ENCODE results near the gene BICRAL. TPM values are rescaled to one million over a fixed set of nuclear protein-coding genes. Genes with fewer than 3 reads are reported as not detected.

Gene BICRAL
- polyA plus RNA-seq, 1 donor = 13.0 TPM

GRCh38 chr6:42817907-42818306 lies 36.1 kb downstream of the BICRAL start:
- Histone ChIP-seq H3K36me3 (ENCODE audit: control insufficient read depth, insufficient read depth, low read length) (peaks cover 2% of the 10 kb centered on the region), H3K27me3 (ENCODE audit: control insufficient read depth, insufficient read depth, low read length) (no peaks in the 10 kb centered on the region), H3K4me1 (ENCODE audit: control insufficient read depth, insufficient read depth, low read length) (peaks cover 6% of the 10 kb centered on the region), H3K27ac (ENCODE audit: low read length) (peak overlapping the region; percentile 70), H3K4me3 (ENCODE audit: low read length) (no peak overlapping the region), H3K9me3 (ENCODE audit: control insufficient read depth, low read depth, low read length) (no peaks in the 10 kb centered on the region)
- DNase-seq = peak; percentile 19 to 54

- DNase-seq = peak; percentile 40 to 67
- H3K27me3 ChIP-seq (ENCODE audit: control insufficient read depth, insufficient read depth, low read length) = no peaks in the 10 kb centered on the region
- H3K9me3 ChIP-seq (ENCODE audit: control insufficient read depth, low read depth, low read length) = no peaks in the 10 kb centered on the region
- peaks cover 6% of the 10 kb centered on the region for H3K4me1 ChIP-seq (ENCODE audit: control insufficient read depth, insufficient read depth, low read length)
- peak overlapping the region; percentile 70 for H3K27ac ChIP-seq (ENCODE audit: low read length)
- WGBS (ENCODE audit: insufficient coverage, low lambda C conversion rate) = 50% methylated on average over 2 of the region's 2 CpGs
- peaks cover 7% of the 10 kb centered on the region for H3K36me3 ChIP-seq (ENCODE audit: control insufficient read depth, insufficient read depth, low read length)
- no peak overlapping the region for H3K4me3 ChIP-seq (ENCODE audit: low read length)
These were observed 36.6 kb downstream of the BICRAL start for GRCh38 chr6:42818416-42818815.

GRCh38 chr6:42818878-42819277 lies 37.0 kb downstream of the BICRAL start:
- H3K36me3 ChIP-seq (ENCODE audit: control insufficient read depth, insufficient read depth, low read length) = peaks cover 7% of the 10 kb centered on the region
- H3K4me1 ChIP-seq (ENCODE audit: control insufficient read depth, insufficient read depth, low read length) = peaks cover 6% of the 10 kb centered on the region
- no peak overlapping the region for H3K4me3 ChIP-seq (ENCODE audit: low read length)
- DNase-seq = no peak
- H3K27ac ChIP-seq (ENCODE audit: low read length) = peak overlapping the region; percentile 61
- no peaks in the 10 kb centered on the region for H3K9me3 ChIP-seq (ENCODE audit: control insufficient read depth, low read depth, low read length)
- 89% methylated on average over 1 of the region's 3 CpGs for WGBS (ENCODE audit: insufficient coverage, low lambda C conversion rate)
- H3K27me3 ChIP-seq (ENCODE audit: control insufficient read depth, insufficient read depth, low read length) = no peaks in the 10 kb centered on the region

GRCh38 chr6:42819803-42820511 lies 38.1 kb downstream of the BICRAL start:
- Histone ChIP-seq H3K36me3 (ENCODE audit: control insufficient read depth, insufficient read depth, low read length) (peaks cover 13% of the 10 kb centered on the region), H3K27ac (ENCODE audit: low read length) (no peak overlapping the region), H3K9me3 (ENCODE audit: control insufficient read depth, low read depth, low read length) (no peaks in the 10 kb centered on the region), H3K4me3 (ENCODE audit: low read length) (no peak overlapping the region), H3K4me1 (ENCODE audit: control insufficient read depth, insufficient read depth, low read length) (peaks cover 6% of the 10 kb centered on the region), H3K27me3 (ENCODE audit: control insufficient read depth, insufficient read depth, low read length) (no peaks in the 10 kb centered on the region)
- peak in 1 of 2 donors; percentile 13 for DNase-seq
- 100% methylated on average over 1 of the region's 3 CpGs for WGBS (ENCODE audit: insufficient coverage, low lambda C conversion rate)

- Histone ChIP-seq H3K9me3 (ENCODE audit: control insufficient read depth, low read depth, low read length) (no peaks in the 10 kb centered on the region), H3K4me3 (ENCODE audit: low read length) (no peak overlapping the region), H3K36me3 (ENCODE audit: control insufficient read depth, insufficient read depth, low read length) (peaks cover 13% of the 10 kb centered on the region), H3K27me3 (ENCODE audit: control insufficient read depth, insufficient read depth, low read length) (no peaks in the 10 kb centered on the region), H3K4me1 (ENCODE audit: control insufficient read depth, insufficient read depth, low read length) (peaks cover 6% of the 10 kb centered on the region), H3K27ac (ENCODE audit: low read length) (no peak overlapping the region)
- 100% methylated on average over 1 of the region's 10 CpGs for WGBS (ENCODE audit: insufficient coverage, low lambda C conversion rate)
- no peak for DNase-seq
These were observed 38.9 kb downstream of the BICRAL start for GRCh38 chr6:42820512-42821340.

- H3K9me3 ChIP-seq (ENCODE audit: control insufficient read depth, low read depth, low read length) = no peaks in the 10 kb centered on the region
- H3K36me3 ChIP-seq (ENCODE audit: control insufficient read depth, insufficient read depth, low read length) = peaks cover 17% of the 10 kb centered on the region
- H3K4me1 ChIP-seq (ENCODE audit: control insufficient read depth, insufficient read depth, low read length) = peaks cover 6% of the 10 kb centered on the region
- no peak overlapping the region for H3K27ac ChIP-seq (ENCODE audit: low read length)
- no peak overlapping the region for H3K4me3 ChIP-seq (ENCODE audit: low read length)
- no peaks in the 10 kb centered on the region for H3K27me3 ChIP-seq (ENCODE audit: control insufficient read depth, insufficient read depth, low read length)
- no CpG with 5 or more reads among the region's 3 CpGs for WGBS (ENCODE audit: insufficient coverage, low lambda C conversion rate)
- DNase-seq = no peak
These were observed 39.5 kb downstream of the BICRAL start for GRCh38 chr6:42821341-42821668.

GRCh38 chr6:42821846-42822245 lies 40.0 kb downstream of the BICRAL start:
- Histone ChIP-seq H3K4me1 (ENCODE audit: control insufficient read depth, insufficient read depth, low read length) (peaks cover 6% of the 10 kb centered on the region), H3K36me3 (ENCODE audit: control insufficient read depth, insufficient read depth, low read length) (peaks cover 21% of the 10 kb centered on the region), H3K27ac (ENCODE audit: low read length) (no peak overlapping the region), H3K9me3 (ENCODE audit: control insufficient read depth, low read depth, low read length) (no peaks in the 10 kb centered on the region), H3K4me3 (ENCODE audit: low read length) (no peak overlapping the region), H3K27me3 (ENCODE audit: control insufficient read depth, insufficient read depth, low read length) (no peaks in the 10 kb centered on the region)
- WGBS (ENCODE audit: insufficient coverage, low lambda C conversion rate) = no CpG with 5 or more reads among the region's 2 CpGs
- no peak for DNase-seq

GRCh38 chr6:42829561-42830092 lies 47.8 kb downstream of the BICRAL start:
- peaks cover 54% of the 10 kb centered on the region for H3K36me3 ChIP-seq (ENCODE audit: control insufficient read depth, insufficient read depth, low read length)
- H3K27me3 ChIP-seq (ENCODE audit: control insufficient read depth, insufficient read depth, low read length) = no peaks in the 10 kb centered on the region
- DNase-seq = no peak
- H3K9me3 ChIP-seq (ENCODE audit: control insufficient read depth, low read depth, low read length) = no peaks in the 10 kb centered on the region
- H3K4me1 ChIP-seq (ENCODE audit: control insufficient read depth, insufficient read depth, low read length) = no peaks in the 10 kb centered on the region
- H3K27ac ChIP-seq (ENCODE audit: low read length) = no peak overlapping the region
- no CpG with 5 or more reads among the region's 8 CpGs for WGBS (ENCODE audit: insufficient coverage, low lambda C conversion rate)
- H3K4me3 ChIP-seq (ENCODE audit: low read length) = no peak overlapping the region

GRCh38 chr6:42831237-42831636 lies 49.4 kb downstream of the BICRAL start:
- Histone ChIP-seq H3K4me1 (ENCODE audit: control insufficient read depth, insufficient read depth, low read length) (no peaks in the 10 kb centered on the region), H3K36me3 (ENCODE audit: control insufficient read depth, insufficient read depth, low read length) (peaks cover 53% of the 10 kb centered on the region), H3K9me3 (ENCODE audit: control insufficient read depth, low read depth, low read length) (no peaks in the 10 kb centered on the region), H3K27me3 (ENCODE audit: control insufficient read depth, insufficient read depth, low read length) (no peaks in the 10 kb centered on the region), H3K27ac (ENCODE audit: low read length) (no peak overlapping the region), H3K4me3 (ENCODE audit: low read length) (no peak overlapping the region)
- 93% methylated on average over 2 of the region's 3 CpGs for WGBS (ENCODE audit: insufficient coverage, low lambda C conversion rate)
- DNase-seq = no peak

GRCh38 chr6:42834056-42834455 lies 52.2 kb downstream of the BICRAL start:
- WGBS (ENCODE audit: insufficient coverage, low lambda C conversion rate) = no CpG with 5 or more reads among the region's 5 CpGs
- no peak overlapping the region for H3K27ac ChIP-seq (ENCODE audit: low read length)
- H3K4me3 ChIP-seq (ENCODE audit: low read length) = no peak overlapping the region
- peaks cover 37% of the 10 kb centered on the region for H3K36me3 ChIP-seq (ENCODE audit: control insufficient read depth, insufficient read depth, low read length)
- no peaks in the 10 kb centered on the region for H3K9me3 ChIP-seq (ENCODE audit: control insufficient read depth, low read depth, low read length)
- H3K4me1 ChIP-seq (ENCODE audit: control insufficient read depth, insufficient read depth, low read length) = no peaks in the 10 kb centered on the region
- no peak for DNase-seq
- H3K27me3 ChIP-seq (ENCODE audit: control insufficient read depth, insufficient read depth, low read length) = no peaks in the 10 kb centered on the region
